Measurements from ENCODE around the gene ARHGEF3. TPM values are rescaled to one million over a fixed set of nuclear protein-coding genes. Genes with fewer than 3 reads are reported as not detected.

ARHGEF3 gene, protein sequence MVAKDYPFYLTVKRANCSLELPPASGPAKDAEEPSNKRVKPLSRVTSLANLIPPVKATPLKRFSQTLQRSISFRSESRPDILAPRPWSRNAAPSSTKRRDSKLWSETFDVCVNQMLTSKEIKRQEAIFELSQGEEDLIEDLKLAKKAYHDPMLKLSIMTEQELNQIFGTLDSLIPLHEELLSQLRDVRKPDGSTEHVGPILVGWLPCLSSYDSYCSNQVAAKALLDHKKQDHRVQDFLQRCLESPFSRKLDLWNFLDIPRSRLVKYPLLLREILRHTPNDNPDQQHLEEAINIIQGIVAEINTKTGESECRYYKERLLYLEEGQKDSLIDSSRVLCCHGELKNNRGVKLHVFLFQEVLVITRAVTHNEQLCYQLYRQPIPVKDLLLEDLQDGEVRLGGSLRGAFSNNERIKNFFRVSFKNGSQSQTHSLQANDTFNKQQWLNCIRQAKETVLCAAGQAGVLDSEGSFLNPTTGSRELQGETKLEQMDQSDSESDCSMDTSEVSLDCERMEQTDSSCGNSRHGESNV
- polyA plus RNA-seq (ENCODE audit: insufficient read length in 4 of 4): 10 to 100 TPM; 79.1 to 94.4 (median 89.7) TPM

DNA sequence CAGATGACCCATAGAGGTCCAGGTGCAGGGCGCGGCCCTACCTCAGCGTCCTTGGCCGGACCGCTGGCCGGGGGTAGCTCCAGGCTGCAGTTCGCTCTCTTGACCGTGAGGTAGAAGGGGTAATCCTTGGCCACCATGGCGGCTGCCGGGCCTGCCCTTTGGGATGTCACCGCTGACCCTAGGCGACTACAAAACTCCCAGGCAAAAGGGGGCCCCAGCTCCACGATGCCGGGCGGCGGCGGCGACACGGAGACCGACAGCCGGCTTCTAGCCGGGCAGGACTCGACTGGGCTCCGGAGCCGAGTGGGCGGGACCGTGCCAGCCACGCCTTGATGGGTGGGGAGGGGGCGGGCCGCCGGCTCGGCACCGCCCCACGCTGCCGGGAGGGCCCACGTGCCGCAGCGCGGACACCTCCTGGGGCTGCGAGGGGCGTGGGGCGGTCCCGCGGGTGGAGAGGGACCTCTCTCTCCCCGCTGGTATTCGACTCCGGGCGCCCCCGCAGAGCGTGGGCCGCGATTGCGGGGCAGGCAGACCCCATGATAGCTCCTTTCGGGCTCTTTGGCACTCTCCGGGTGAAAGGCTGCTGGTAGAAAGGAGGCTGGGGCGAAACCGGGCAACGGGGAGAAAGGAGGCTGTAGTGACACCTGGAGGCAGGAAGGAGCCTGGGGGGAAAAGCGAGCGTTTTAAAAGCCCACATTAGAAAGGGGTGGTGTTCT, at the start of gene ARHGEF3:
ARHGEF3 (minus strand) TSS at position 288 of the 716 bp plus-strand sequence; CDS start at position 137, 151 bp downstream.
- peak in 3 of 4 donors; percentile 68 to 71 (median 71) for DNase-seq (ENCODE audit: low read depth in 4 of 4, low spot score in 3 of 4)

DNA sequence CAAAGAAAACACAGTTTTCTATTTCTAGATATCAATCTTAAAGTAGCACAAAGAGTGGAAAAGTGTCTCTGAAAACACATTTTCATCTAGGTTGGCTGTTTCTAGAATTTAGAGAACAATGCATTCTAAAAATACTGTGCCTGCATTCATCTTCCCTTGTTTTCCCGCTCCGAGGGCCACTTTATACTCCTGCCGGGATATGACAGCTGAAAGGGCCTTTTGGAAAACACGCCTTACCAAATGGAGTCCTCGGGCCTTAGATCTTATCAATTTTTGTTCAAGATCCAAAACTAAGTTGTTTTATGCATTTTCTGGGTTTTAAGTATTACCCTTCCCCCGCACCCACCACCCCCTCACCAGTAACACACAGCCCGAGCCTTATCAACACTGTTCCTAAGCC, 47.9 kb upstream of the ARHGEF3 start:
- DNase-seq (ENCODE audit: low read depth in 4 of 4, low spot score in 3 of 4): no peak

DNA sequence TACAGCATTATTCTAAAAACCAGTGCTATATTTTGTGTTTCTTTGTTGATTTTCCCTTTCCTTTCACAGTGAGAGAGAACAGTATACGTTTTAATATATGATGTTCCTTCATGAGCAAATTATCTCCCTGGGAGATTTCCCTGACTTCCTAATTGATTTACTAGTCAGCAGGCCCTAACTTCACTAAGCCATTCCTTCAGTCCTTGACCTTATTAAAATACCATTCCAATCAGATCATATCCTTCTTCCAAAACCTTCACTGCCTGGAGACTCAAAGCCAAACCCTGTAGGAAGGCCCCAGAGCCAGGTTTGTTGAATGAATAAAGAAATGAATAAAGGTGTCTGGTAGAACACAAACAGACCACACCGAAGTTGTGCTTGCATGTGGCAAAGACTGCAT, 43.8 kb upstream of the ARHGEF3 start:
- no peak for DNase-seq (ENCODE audit: low read depth in 4 of 4, low spot score in 3 of 4)

DNA sequence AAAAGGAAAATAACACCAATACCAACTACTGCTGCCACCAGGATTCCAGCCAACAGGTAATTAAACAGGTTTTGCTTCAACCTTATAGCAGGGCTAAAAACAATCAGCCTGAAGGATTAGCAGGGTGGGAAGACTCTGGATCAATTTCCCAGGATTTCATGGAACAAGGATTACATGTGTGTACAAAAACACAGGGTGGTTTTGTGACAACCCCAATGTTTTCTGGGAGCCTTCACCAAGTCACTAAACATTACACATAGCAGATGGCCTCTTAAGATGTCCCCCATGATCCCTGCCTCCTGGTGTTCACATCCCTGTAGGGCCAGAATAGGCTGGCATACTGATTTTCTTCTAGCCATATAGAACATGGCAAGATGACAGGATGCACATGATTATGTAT, 42.8 kb upstream of the ARHGEF3 start:
- DNase-seq (ENCODE audit: low read depth in 4 of 4, low spot score in 3 of 4): no peak

DNA sequence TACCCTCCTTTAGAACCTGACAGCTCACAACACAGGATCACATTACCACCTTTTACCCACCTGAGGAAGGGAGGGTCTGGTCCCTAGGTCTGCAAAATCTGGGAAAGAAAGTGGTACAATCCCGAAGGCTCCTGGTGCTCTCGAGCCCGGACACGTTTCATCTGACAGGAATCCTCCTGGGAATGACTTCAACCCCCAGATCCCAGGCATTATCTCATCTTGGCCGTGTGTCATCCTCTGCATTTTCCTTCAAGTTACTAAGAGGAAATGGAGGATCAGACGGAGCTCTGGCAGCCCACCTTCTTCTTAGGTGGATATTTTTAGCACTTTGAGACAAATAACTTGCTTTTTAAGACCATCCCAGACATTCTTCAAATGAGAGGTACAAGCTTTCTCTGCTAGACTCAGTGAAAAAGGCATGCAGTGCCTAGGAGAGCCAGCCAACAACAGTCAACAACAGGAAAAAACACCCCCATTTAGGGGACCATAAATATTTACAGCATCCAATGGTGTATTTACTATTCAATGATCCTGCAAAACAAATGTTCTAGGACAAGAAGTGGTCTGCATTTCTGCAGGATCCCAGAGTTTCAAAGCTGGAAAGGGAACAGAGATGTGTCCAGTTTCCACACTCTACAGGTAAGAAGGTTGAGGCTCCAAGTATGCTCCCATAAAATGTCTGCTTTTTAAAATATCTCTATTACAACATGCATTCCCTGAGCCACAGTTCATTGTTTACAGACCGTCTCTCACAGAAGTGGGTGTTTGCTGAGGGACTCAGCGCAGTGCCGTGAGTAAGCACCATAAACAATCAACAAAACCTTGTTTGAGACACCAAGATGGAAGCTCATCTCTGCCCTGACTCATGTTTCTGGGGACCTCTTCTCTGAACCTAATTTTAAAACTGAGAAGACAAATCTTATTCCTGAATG, 38.3 kb upstream of the ARHGEF3 start:
- DNase-seq (ENCODE audit: low read depth in 4 of 4, low spot score in 3 of 4): no peak

DNA sequence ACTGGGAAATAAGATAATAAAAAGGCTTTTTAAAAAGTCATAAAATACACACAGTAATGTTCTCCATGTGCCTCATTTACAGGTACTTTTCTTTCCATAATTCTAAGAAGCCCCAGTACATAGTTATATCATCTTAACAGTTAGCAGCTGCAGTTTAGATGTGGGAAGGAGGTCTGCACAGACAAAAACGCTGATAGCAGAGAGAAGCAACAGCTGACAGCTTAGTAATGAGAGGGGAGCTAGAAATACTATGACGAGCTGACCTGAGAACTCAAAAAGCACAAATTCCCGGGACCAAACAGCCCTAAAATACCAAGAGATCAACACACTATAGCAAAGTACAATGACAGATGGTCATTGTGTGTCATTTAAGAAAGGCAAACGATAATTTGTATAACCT, 36.7 kb upstream of the ARHGEF3 start:
- DNase-seq (ENCODE audit: low read depth in 4 of 4, low spot score in 3 of 4): no peak

DNA sequence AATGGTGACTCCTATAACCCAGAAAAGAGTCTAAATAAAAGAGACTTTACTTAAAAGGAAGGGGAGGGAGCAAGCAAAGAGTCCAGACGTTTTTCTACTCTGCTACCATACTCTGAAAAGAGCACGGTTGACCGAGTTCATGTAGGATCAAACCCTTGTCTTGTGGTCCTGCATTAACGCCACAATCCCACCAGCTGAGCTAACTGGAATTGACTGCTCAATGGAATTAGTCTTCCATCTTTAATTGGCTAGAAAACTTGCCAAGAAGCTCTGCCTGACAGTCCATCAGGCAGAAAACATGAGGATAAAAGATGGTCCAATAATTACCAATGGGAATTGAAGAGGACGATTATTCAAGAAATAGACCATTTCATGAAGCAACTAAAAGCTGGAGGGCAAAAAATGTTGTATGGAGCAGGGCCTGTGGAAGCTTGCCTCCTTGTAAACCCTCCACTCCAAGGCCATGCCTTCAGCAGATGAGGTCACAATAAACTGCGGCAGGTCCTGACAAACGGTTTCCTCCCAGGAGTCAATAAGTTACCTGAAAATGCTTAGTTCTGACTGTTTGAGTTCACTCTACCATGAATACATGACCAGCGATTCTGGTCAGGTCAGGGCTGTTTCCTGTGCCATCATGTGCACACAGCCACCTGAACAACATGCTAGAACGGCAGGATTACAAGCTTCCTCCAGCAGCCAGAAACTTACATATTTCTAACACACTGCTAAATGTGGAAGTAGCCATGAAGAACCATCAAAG, 35.6 kb upstream of the ARHGEF3 start:
- peak in 2 of 4 donors; percentile 47 to 51 for DNase-seq (ENCODE audit: low read depth in 4 of 4, low spot score in 3 of 4)

DNA sequence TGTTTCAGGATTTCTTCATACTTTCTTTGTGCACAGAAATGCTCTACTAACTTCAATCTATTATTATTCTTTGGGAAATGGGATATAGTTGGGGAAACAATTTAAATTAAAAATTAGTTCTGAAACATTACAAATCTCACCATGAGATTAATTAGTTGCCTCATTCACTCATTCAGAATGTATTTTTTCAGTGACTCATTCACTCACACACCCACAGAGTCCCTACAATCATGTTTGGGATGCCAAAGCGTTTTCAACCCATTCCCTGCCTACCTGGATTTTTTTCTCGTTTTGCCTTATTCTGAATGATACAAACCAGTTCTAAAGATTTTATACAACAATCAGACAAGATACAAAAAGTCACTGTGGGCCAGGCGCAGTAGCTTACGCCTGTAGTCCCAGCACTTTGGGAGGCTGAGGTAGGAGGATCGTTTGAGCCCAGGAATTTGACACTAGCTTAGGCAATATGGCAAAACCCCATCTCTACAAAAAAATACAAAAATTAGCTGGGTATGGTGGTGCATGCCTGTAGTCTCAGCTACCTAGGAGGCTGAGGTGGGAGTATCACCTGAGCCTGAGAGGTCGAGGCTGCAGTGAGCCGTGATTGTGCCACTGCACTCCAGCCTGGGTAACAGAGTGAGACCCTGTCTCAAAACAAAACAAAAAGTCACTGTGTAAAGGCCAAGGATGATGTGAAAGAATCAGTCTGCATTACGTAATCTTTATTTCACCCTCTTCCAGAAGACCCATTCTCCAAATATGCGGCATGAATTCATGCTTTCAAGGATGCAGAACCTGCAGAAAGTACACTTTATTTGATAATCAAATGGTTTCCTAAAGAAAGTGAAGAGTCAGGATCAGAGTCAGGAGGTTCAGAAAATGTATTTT, 34.8 kb upstream of the ARHGEF3 start:
- DNase-seq (ENCODE audit: low read depth in 4 of 4, low spot score in 3 of 4): no peak

DNA sequence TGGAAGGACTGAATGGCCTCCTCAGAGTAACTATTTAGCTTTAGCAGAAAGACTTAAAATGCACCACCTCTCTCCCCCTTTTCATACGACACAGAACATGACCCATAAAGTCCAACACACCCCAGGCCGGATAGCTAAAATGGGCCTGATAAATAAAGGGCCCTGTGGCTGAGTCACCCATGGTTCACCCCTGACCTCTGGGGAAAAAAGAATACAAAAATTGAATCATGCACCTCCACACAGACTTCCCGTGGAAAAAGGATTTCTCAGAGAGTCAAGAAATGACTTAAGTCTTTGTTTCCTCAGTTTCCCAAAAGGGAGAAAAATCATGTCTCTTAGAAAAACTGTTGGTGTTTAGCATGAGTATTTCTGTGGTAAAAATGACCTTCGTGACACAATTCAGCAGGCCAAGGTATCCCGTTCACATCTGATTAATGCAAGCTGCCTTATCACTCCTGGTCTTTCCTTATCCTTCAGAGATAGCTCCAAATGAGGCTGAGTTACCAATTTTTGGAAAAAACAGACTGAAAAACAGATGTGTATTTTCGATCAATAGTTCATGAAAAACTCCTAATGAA, 34.0 kb upstream of the ARHGEF3 start:
- DNase-seq (ENCODE audit: low read depth in 4 of 4, low spot score in 3 of 4): no peak

DNA sequence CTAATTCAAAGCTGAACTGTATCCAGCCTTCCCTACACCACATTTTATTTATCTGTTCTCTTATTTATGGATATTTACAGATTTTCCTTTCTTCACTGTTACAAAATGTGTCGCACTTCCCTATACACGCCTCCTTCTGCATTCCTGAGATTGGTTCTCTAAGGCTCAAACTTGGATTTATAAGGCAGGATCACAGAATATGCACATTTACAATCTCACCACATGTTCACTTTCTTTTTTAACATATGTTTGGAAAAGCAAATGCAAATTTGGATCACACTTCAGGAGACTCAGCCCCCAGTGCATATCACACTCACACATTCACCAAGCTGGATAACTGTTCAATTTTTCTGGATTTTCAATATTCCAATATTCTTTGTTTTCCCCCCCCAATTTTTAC, 31.8 kb upstream of the ARHGEF3 start:
- no peak for DNase-seq (ENCODE audit: low read depth in 4 of 4, low spot score in 3 of 4)

DNA sequence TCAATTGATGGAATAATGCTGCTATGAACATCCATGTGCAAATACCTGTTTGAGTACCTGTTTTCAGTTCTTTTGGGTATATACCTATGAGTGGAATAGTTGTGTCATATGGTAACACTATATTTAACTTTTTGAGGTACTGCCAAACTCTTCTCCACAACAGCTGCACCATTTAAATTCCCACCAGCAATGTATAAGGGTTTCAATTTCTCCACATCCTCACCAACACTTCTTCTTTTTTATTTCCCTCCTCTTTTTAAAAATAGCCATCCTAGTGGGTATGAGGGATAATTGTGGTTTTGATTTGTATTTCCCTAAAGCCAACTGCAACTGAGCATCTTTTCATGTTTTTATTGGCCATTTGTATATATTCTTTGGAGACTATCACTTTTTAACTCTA, 31.3 kb upstream of the ARHGEF3 start:
- no peak for DNase-seq (ENCODE audit: low read depth in 4 of 4, low spot score in 3 of 4)

DNA sequence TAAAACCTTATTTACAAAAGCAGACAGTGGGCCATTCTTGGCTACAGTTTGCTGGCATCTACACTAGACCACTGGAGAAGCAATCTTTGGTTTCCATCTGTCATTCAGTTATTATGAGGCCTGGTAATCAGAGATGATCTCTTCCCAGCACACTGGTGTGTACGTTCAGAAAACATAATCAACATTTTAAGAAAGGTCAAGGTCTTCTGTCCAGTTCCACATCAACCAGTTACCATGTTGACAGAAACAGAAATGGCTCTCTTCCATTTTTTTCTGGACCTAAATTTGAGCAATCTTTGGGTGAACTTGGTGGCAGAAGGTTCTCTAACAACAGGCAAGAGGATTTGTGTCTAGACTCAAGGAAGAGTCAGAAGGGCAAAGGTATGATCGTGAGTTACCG, 29.8 kb upstream of the ARHGEF3 start:
- no peak for DNase-seq (ENCODE audit: low read depth in 4 of 4, low spot score in 3 of 4)

DNA sequence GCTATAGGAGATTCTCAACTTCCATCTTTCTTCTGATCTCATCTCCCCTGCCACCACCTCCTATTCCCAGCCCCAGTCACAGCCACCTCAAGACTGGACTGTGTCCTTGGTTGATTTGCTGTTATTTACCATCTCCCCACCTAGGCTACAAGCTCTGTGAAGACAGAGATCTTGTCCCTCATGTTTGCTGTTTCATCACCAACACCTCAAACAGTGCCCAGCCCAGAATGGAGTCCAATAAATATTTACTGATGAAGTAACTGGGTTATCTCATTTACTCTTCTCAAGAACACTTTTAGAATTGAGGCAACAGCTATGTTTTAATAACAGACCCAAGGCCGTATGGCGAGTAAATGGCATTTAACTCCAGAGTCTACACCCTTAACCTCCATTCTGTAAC, 29.1 kb upstream of the ARHGEF3 start:
- DNase-seq (ENCODE audit: low read depth in 4 of 4, low spot score in 3 of 4): no peak

DNA sequence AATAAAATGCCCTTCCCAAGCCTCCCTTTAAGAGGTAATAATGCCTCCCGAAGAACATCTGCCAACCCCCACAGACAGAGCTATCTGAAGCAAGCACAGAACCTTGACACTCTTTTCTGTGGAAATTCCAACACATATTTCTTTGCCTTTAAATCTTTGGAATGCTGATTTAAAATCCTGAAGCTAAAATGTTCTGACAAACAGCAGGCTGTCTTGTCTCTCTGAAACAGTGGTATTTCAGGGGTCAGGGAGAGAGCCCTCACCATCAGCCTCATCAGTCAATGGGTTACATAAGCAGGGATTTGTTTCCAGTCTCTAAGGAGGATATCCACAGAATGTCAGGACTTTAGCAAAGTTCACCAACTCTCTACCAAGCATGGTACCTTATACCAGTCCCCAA, 27.8 kb upstream of the ARHGEF3 start:
- DNase-seq (ENCODE audit: low read depth in 4 of 4, low spot score in 3 of 4): no peak

DNA sequence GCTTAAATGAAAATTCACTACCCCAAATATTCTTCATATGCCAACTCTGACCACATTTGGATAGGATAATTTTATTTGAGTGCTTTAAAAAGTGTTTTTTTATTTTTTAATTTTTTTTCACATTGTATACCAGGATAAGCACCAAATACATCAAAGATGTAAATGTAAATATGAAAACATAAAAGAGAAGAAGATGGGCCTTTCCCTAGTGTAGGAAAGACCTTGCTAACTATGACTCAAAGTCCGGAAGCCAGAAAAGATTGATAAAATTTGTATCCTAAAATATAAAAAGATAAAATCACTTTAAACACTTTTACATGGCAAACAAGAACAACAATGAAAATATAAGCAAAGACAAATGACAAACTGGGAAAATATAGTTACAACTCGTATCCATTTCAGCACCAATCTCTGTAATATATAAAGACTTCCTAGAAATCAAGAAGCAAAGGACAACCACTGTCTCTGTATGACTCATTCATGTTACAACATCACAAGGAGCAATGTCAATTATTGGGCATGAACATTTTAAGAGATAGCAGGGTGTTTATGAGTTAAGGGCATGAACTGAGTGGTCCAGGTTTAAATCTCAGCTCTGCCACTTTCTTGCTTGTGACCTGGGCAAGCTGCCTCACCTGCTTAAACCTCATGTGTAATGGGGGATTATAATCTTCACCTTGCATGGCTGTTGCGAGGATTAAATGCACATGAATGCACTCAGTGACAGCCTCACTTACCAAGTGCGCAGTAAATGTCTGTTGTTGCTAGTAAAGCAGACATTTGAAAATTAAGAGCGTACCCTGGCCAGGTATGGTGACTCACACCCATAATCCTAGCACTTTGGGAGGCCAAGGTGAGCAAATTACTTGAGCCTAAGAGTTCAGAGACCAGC, 25.3 kb upstream of the ARHGEF3 start:
- DNase-seq (ENCODE audit: low read depth in 4 of 4, low spot score in 3 of 4): no peak

DNA sequence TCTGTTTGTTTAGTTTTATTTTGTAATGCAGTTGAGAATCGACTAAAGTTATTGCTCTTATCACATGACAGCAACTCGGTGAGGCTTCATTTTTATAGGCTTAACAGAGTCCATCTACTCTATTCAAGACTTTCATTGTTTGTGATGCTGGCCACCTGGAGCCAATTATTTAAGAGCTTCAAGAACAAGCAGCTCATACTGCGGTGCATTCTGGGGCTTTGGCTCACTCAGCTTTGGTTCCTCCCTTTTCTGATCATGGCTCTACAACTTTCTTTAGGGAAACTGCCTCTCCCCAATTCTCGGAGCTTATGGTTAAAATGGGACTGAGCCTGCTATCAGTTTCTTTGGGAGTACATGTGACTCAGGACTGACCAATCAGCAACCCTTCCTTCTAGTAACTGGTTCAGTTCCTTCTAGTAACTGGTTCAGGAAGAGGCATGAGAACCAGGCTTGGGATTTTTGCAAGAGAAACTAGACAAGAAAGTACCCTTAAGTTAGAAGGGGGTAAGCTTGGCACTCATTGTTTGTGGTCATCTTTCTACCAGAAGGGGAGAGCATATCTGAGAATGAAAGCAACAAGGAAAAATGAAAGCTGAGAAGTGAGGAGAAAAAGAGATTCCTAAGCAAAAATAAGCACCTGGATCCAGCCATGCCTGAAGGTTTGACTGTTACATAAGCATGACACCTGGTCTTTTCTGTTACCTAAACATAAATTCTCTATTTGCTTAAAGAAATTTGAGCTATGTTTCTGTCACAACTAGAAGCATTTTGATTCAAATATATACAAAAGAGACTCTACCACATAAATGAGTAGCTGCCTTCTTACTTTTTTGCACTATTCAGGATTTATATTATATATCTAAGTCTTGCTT, 24.1 kb upstream of the ARHGEF3 start:
- no peak for DNase-seq (ENCODE audit: low read depth in 4 of 4, low spot score in 3 of 4)

Measured in right renal pelvis (tissue), 4 donors.